K562 (cell line): ENCODE measurements around the gene SCARF2. TPM values are rescaled to one million over a fixed set of nuclear protein-coding genes. Genes with fewer than 3 reads are reported as not detected.
A peak's percentile ranks its signal among the peaks of the same experiment; 100 is the strongest.

Experiments
- BCL6 ChIP-seq: fragments of 250-450 bp; sonication (Bioruptor Pico); IDR thresholded peaks from 2 replicates; pipeline ENCODE4 v1.4.0; 2020
- BRCA1 ChIP-seq, 2 experiments: fragments of 450-650 bp in 1 of 2; sonication (generic) in 1 of 2; formaldehyde crosslinking in 1 of 2; IDR thresholded peaks; 2 replicates each; pipeline versions ENCODE4 v1.5.0 to v1.6.1; 2017 to 2020; ENCODE audit warnings: mild to moderate bottlenecking in 1 of 2, missing genetic modification reagents in 1 of 2
- CBX1 ChIP-seq: sonication (generic); IDR thresholded peaks from 2 replicates; pipeline ENCODE4 v1.6.1; 2016; ENCODE audit warnings: antibody characterized with exemption, low read depth, mild to moderate bottlenecking
- CREBBP ChIP-seq: IDR thresholded peaks from one replicate; pipeline ENCODE4 v1.6.1; 2012; ENCODE audit warnings: low read depth, mild to moderate bottlenecking, control low read depth, inconsistent platforms, low read length
- E2F4 ChIP-seq: sonication (generic); formaldehyde crosslinking; IDR thresholded peaks from 2 replicates; pipeline ENCODE4 v1.8.0; 2022; ENCODE audit warnings: mild to moderate bottlenecking, low read depth, missing genetic modification reagents
- ERF ChIP-seq: fragments of 450-650 bp; formaldehyde crosslinking; IDR thresholded peaks from 2 replicates; pipeline ENCODE4 v1.4.0; 2020; ENCODE audit warnings: mild to moderate bottlenecking, mixed read lengths
- ESRRA ChIP-seq: fragments of 450-650 bp; IDR thresholded peaks from 2 replicates; pipeline ENCODE4 v1.6.1; 2014; ENCODE audit warnings: low read depth, mild to moderate bottlenecking, moderate library complexity, borderline replicate concordance
- FIP1L1 ChIP-seq: fragments of 200-400 bp; formaldehyde crosslinking; IDR thresholded peaks from 2 replicates; pipeline ENCODE4 v1.6.1; 2018; ENCODE audit warnings: mild to moderate bottlenecking, low read depth, low read length; ENCODE audit not compliant: poor library complexity, severe bottlenecking
- MITF ChIP-seq: IDR thresholded peaks from 2 replicates; pipeline ENCODE4 v1.6.1; 2014; ENCODE audit warnings: antibody characterized with exemption
- MTA3 ChIP-seq: fragments of 450-650 bp; formaldehyde crosslinking; IDR thresholded peaks from 2 replicates; pipeline ENCODE4 v1.6.1; 2017; ENCODE audit warnings: mild to moderate bottlenecking, borderline replicate concordance
- NR3C1 ChIP-seq: sonication (generic); formaldehyde crosslinking; IDR thresholded peaks from 2 replicates; pipeline ENCODE4 v1.8.1; 2022; ENCODE audit warnings: missing genetic modification reagents
- NRF1 ChIP-seq, 2 experiments: fragments of 450-650 bp; IDR thresholded peaks in 1 of 2; conservative IDR thresholded peaks in 1 of 2; 2 replicates each; pipeline ENCODE4 v1.6.1; 2014; ENCODE audit warnings: mild to moderate bottlenecking in 2 of 2
- SNRNP70 ChIP-seq: fragments of 200-400 bp; formaldehyde crosslinking; optimal IDR thresholded peaks from 2 replicates; pipeline ENCODE3; 2017; ENCODE audit warnings: low read depth, low read length
- SUPT5H ChIP-seq: fragments of 450-650 bp; IDR thresholded peaks from 2 replicates; pipeline ENCODE4 v1.6.1; 2016
- TAF9B ChIP-seq: fragments of 450-650 bp; IDR thresholded peaks from 2 replicates; pipeline ENCODE4 v1.6.1; 2018; ENCODE audit warnings: mild to moderate bottlenecking; ENCODE audit not compliant: partially characterized antibody
- TCF7 ChIP-seq: sonication (generic); IDR thresholded peaks from 2 replicates; pipeline ENCODE4 v1.6.1; 2016; ENCODE audit warnings: antibody characterized with exemption, borderline replicate concordance
- TEAD1 ChIP-seq, 2 experiments: fragments of 450-650 bp in 1 of 2; sonication (generic) in 1 of 2; formaldehyde crosslinking; IDR thresholded peaks; 2 replicates each; pipeline versions ENCODE4 v1.4.0 to v1.8.0; 2020 to 2022; ENCODE audit warnings: mild to moderate bottlenecking in 2 of 2, missing genetic modification reagents in 1 of 2
- polyA plus RNA-seq, 8 experiments: library from polyadenylated mRNA; depleted of rRNA in 4 of 8; stranded (reverse) in 5 of 8; unstranded in 3 of 8; fragments of >200 nt; fragmentation: Nextera tagmentation in 2 of 8; fragmentation: Illumina TruSeq in 1 of 8; extraction: Ambion mirVana in 2 of 8; extraction: Trizol in 1 of 8; gene quantifications; 2 replicates each; pipeline versions ENCODE4 v1.2.1 to v1.2.3, GENCODE V29; 2011 to 2014; ENCODE audit warnings: inconsistent platforms in 1 of 8, missing spikeins in 1 of 8
- total RNA-seq, 7 experiments: library from RNA; depleted of rRNA in 6 of 7; stranded (reverse); fragments of >200 nt in 6 of 7; fragmentation: Illumina TruSeq in 2 of 7; extraction: Trizol in 2 of 7; gene quantifications; 2 replicates each; pipeline versions ENCODE4 v1.2.1 to v1.2.3, GENCODE V29; 2011 to 2021; ENCODE audit warnings: low replicate concordance in 1 of 7
- TF ChIP-seq, protein P1 (sequence below): fragments of 450-650 bp; formaldehyde crosslinking; IDR thresholded peaks from 2 replicates; pipeline ENCODE4 v1.4.0; 2020; ENCODE audit warnings: mild to moderate bottlenecking, moderate library complexity
- TF ChIP-seq, protein P2 (sequence below): fragments of 250-450 bp; sonication (Bioruptor Pico); IDR thresholded peaks from 2 replicates; pipeline ENCODE4 v1.5.1; 2021; ENCODE audit warnings: mild to moderate bottlenecking

The SCARF2 gene
- total and polyA plus RNA-seq, 9 of the 15 experiments (the other 6 are each of a cell fraction or from before 2014, with no cell fraction given) = 0.06 to 0.32 (median 0.21) TPM; not detected in 5

DNA sequence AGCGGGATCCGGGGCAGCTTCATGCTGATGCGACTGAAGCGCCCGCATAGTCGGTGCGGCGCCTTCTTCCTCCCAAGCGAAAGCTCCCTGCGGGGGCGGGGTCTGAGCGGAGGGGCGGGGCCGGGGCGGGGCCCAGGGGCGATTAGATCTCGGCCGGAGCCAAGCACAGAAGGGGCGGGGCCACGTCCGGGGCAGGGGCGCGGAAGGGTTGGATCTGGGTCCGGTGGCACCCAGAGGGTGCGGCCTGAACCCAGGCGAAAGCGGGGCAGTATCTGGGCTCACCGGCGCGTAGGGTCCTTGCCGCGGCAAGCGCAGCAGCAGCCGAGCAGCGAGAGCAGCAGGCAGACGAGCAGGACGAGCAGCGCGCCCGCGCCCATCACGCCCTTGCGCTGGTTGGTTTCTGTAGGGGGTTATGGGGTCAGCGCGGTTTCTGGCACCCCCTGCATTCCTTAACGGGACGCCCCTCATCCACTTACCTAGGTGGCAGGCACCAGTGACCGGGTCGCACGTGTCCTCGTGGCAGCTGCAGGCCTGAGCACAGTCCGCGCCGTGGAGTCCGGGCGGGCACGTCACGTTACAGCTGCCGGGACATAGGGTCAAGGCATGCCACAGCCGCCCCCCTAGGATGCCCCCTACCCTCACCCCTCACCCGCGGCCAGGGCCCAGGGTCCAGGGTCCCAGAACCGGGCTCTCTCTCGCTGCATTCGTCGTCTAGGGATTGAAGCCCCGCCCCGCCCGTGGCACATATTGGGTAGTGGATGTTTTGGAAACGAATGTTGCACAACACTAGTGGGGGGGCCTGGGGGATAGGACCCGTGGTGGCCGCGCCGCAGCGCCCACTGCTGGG, 8.1 kb downstream of the SCARF2 start (continued):
- TF ChIP-seq, protein P1, sequence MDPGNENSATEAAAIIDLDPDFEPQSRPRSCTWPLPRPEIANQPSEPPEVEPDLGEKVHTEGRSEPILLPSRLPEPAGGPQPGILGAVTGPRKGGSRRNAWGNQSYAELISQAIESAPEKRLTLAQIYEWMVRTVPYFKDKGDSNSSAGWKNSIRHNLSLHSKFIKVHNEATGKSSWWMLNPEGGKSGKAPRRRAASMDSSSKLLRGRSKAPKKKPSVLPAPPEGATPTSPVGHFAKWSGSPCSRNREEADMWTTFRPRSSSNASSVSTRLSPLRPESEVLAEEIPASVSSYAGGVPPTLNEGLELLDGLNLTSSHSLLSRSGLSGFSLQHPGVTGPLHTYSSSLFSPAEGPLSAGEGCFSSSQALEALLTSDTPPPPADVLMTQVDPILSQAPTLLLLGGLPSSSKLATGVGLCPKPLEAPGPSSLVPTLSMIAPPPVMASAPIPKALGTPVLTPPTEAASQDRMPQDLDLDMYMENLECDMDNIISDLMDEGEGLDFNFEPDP (CRISPR knock-in tag) = peak; percentile 9; the same call in 1 of the 2 replicates
- peak; percentile 92 for TF ChIP-seq ERF (CRISPR knock-in tag)
- TF ChIP-seq SNRNP70 = no peak
- TF ChIP-seq E2F4 (CRISPR knock-in tag) = no peak
- TF ChIP-seq MITF = no peak; the same call in none of the 2 replicates
- no peak for TF ChIP-seq SUPT5H
- TF ChIP-seq, protein P2, sequence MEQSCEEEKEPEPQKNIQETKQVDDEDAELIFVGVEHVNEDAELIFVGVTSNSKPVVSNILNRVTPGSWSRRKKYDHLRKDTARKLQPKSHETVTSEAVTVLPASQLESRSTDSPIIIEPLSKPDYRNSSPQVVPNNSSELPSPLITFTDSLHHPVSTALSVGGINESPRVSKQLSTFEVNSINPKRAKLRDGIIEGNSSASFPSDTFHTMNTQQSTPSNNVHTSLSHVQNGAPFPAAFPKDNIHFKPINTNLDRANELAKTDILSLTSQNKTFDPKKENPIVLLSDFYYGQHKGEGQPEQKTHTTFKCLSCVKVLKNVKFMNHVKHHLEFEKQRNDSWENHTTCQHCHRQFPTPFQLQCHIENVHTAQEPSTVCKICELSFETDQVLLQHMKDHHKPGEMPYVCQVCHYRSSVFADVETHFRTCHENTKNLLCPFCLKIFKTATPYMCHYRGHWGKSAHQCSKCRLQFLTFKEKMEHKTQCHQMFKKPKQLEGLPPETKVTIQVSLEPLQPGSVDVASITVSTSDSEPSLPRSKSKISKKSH (CRISPR knock-in tag) = no peak
- TF ChIP-seq CBX1 = no peak; the same call in none of the 2 replicates
- no peak for TF ChIP-seq BRCA1 (IDR thresholded peaks at IDR 0.05)
- no peak for TF ChIP-seq BRCA1 (CRISPR knock-in tag; IDR thresholded peaks at IDR 0.05)
- no peak for TF ChIP-seq TAF9B
- no peak; the same call in none of the 2 replicates for TF ChIP-seq NR3C1
- no peak for TF ChIP-seq CREBBP
- TF ChIP-seq TCF7 = no peak; the same call in 1 of the 2 replicates
- TF ChIP-seq BCL6 (CRISPR knock-in tag) = no peak
- peak; percentile 69 to 75 for TF ChIP-seq NRF1 (conservative IDR thresholded peaks at IDR 0.05 in 1 of 2, IDR thresholded peaks at IDR 0.05 in 1 of 2)
- TF ChIP-seq ESRRA = peak; percentile 49; the same call in 1 of the 2 replicates
- peak; percentile 92 for TF ChIP-seq MTA3
- peak in 1 of 2 experiments; percentile 65; a peak in 2 of 4 replicates for TF ChIP-seq TEAD1 (CRISPR knock-in tag; IDR thresholded peaks at IDR 0.05)
- no peak for TF ChIP-seq FIP1L1
